ENCODE results near the gene GPR17. TPM values are rescaled to one million over a fixed set of nuclear protein-coding genes. Genes with fewer than 3 reads are reported as not detected.

Gene GPR17
- total RNA-seq, 4 donors from 2014 or later = 0.20 TPM; not detected in 3

DNA sequence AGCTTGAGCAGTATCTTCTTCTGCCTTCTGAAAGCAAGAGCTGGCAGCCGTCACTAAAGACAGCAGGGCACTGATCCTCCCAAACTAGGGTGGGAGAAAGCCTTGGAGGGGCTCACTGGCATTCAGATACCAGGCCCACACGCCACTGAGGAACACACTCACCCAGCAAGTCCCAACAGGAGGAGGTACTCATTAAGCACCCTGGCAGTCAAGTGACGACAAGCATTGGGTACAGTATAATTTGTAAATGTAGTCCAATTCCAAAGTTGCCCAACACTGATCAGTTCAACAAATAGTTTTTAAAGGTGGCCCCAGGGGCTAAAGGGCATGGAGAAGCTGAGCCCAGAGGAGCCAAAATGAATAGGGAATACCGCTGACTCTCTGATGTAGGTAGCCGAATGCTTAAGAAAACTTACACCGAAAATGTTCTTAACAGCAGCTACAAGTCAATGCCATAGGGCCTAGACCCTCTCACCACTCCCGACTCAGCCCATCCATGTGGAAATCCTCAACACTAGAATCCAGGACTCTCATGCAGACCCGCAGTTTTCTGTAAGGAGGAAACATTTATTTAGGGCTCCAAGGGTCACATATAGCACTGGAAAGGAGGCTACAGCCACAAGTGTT lies 19.4 kb downstream of the GPR17 start:
- Histone ChIP-seq H3K36me3 (no peaks in the 10 kb centered on the region), H3K4me1 (peaks cover 12 to 19% of the 10 kb centered on the region in 2 donors), H3K27ac (peak overlapping the region; percentile 35 to 76 (median 70)), H3K4me3 (peak overlapping the region in 1 of 4 donors; percentile 53), H3K27me3 (no peaks in the 10 kb centered on the region), H3K9me3 (no peaks in the 10 kb centered on the region)
- DNase-seq = no peak
- intact Hi-C loops (cut with DNase I; ENCODE audit: low total_unique reads) = no loop called here
- no peak for ATAC-seq
- TF ChIP-seq POLR2A (IDR thresholded peaks at IDR 0.05) = no peak
- TF ChIP-seq, protein P1, sequence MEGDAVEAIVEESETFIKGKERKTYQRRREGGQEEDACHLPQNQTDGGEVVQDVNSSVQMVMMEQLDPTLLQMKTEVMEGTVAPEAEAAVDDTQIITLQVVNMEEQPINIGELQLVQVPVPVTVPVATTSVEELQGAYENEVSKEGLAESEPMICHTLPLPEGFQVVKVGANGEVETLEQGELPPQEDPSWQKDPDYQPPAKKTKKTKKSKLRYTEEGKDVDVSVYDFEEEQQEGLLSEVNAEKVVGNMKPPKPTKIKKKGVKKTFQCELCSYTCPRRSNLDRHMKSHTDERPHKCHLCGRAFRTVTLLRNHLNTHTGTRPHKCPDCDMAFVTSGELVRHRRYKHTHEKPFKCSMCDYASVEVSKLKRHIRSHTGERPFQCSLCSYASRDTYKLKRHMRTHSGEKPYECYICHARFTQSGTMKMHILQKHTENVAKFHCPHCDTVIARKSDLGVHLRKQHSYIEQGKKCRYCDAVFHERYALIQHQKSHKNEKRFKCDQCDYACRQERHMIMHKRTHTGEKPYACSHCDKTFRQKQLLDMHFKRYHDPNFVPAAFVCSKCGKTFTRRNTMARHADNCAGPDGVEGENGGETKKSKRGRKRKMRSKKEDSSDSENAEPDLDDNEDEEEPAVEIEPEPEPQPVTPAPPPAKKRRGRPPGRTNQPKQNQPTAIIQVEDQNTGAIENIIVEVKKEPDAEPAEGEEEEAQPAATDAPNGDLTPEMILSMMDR (IDR thresholded peaks at IDR 0.05 in 4 of 5, conservative IDR thresholded peaks at IDR 0.05 in 1 of 5) = no peak
- in situ Hi-C loops (cut with MboI; ENCODE audit: low sequenced_read_pairs in 4 of 4) = no loop called here

DNA sequence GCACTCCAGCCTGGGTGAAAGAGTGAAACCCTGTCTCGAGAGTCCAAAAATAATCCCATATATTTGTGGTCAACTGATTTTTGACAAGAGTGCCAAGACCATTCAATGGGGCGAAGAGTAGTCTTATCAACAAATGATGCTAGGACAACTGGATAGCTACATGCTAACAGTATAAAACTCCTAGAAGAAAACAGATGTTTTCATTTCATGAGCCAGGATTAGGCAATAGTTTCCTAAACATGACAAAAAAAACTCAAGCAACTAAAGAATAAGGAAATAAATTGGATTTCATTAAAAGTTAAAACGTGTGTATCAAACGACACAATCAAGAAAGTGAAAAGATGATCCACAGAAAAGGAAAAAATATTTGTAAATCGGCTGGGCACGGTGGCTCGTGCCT lies 23.1 kb downstream of the GPR17 start:
- intact Hi-C loops (cut with DNase I; ENCODE audit: low total_unique reads) = no loop called here
- H3K9me3 ChIP-seq = no peaks in the 10 kb centered on the region
- H3K27me3 ChIP-seq = no peaks in the 10 kb centered on the region
- TF ChIP-seq POLR2A (IDR thresholded peaks at IDR 0.05) = no peak
- TF ChIP-seq, protein P1 (IDR thresholded peaks at IDR 0.05 in 4 of 5, conservative IDR thresholded peaks at IDR 0.05 in 1 of 5) = no peak
- H3K4me3 ChIP-seq = no peak overlapping the region
- ATAC-seq = no peak
- no peaks in the 10 kb centered on the region for H3K36me3 ChIP-seq
- in situ Hi-C loops (cut with MboI; ENCODE audit: low sequenced_read_pairs in 4 of 4) = no loop called here
- no peaks in the 10 kb centered on the region for H3K4me1 ChIP-seq
- DNase-seq = no peak
- H3K27ac ChIP-seq = peak overlapping the region in 3 of 4 donors; percentile 7 to 41 (median 8)

DNA sequence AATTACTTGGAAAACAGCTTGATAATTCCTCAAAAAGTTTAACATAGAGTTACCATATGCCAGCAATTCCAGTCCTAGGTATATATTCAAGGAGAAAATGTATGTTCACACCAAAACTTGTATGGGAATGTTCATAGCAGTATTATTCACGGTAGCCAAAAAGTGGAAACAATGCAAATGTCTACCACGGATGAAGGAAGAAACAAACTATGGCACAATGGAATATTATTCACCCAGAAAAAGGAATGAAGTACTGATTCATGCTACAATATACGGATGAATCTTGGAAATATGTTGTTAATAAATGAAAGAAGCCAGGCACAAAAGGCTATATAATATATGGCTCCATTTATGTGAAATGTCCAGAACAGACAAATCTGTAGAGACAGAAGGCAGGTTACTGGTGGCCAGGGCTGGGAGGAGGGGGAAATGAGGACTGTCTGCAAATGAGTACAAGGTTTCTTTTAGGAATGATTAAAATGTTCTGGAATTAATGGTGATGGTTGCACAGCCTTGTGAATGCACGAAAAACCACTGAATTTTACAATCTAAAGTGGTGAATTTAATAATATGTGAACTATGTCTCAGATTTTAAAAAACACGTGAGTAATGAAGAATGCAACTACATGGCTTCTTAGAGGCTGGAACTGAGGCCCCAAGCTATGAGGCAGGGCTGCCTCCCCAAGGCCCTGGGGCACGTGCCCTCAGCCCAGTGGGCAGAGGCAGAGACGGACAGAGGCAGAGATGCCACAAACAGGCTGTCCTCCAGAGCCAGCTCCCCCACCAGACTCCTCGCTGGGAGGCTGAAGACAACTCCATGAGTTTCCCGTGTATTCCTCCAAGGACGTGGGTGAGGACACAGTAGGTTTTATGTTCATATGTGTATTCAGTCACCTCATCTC lies 24.4 kb downstream of the GPR17 start:
- Histone ChIP-seq H3K4me1 (no peaks in the 10 kb centered on the region), H3K27ac (peak overlapping the region in 1 of 4 donors; percentile 55)
- in situ Hi-C loops (cut with MboI; ENCODE audit: low sequenced_read_pairs in 4 of 4) = no loop called here

DNA sequence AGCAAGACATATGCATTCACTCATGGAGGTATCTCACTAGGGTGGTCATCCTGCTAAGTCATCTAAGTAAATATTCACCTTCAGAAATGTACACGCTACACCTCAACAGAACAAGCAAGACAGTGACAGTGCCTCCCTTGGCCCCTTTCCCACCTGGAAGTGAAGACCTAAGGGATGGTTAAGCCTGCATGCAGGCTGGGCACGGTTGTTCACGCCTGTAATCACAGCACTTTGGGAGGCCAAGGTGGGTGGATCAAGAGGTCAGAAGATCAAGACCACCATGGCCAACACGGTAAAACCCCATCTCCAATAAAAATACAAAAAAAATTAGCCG lies 25.0 kb downstream of the GPR17 start:
- H3K27me3 ChIP-seq = peaks cover 4 to 11% (median 6%) of the 10 kb centered on the region in 3 donors
- no peaks in the 10 kb centered on the region for H3K9me3 ChIP-seq
- in situ Hi-C loops (cut with MboI; ENCODE audit: low sequenced_read_pairs in 4 of 4) = no loop called here
- H3K4me3 ChIP-seq = no peak overlapping the region
- H3K27ac ChIP-seq = peak overlapping the region in 2 of 4 donors; percentile 50 to 55
- DNase-seq (no peak), ATAC-seq (no peak)
- TF ChIP-seq, protein P1 (IDR thresholded peaks at IDR 0.05 in 4 of 5, conservative IDR thresholded peaks at IDR 0.05 in 1 of 5) = no peak
- TF ChIP-seq POLR2A (IDR thresholded peaks at IDR 0.05) = no peak
- intact Hi-C loops (cut with DNase I; ENCODE audit: low total_unique reads) = no loop called here
- H3K36me3 ChIP-seq = no peaks in the 10 kb centered on the region
- peaks cover 0 to 6% of the 10 kb centered on the region in 2 donors for H3K4me1 ChIP-seq

More for the DNA sequence above, 24.4 kb downstream of the GPR17 start:
- no peak for DNase-seq
- intact Hi-C loops (cut with DNase I; ENCODE audit: low total_unique reads) = no loop called here
- no peak for TF ChIP-seq POLR2A (IDR thresholded peaks at IDR 0.05)
- TF ChIP-seq, protein P1 (IDR thresholded peaks at IDR 0.05 in 4 of 5, conservative IDR thresholded peaks at IDR 0.05 in 1 of 5) = no peak
- Histone ChIP-seq H3K36me3 (no peaks in the 10 kb centered on the region), H3K9me3 (no peaks in the 10 kb centered on the region), H3K4me3 (no peak overlapping the region), H3K27me3 (peaks cover 0 to 7% (median 4%) of the 10 kb centered on the region in 3 donors)
- no peak for ATAC-seq
